T47D (cell line): Measurements from ENCODE around the gene SCYGR7.

ENCODE experiments used
- DNase-seq, 2 experiments: peaks; one replicate each; pipeline versions ENCODE4 v3.0.0 to v3.0.0-alpha.2; 2011 to 2012; ENCODE audit warnings: low read depth in 1 of 2, low spot score in 1 of 2
- JUND ChIP-seq: IDR thresholded peaks from 2 replicates; pipeline ENCODE4 v1.6.1; 2012; ENCODE audit warnings: low read depth
- in situ Hi-C: cut with HindIII; loops from 2 replicates; pipeline ENCODE4 v1.10.0; 2016; ENCODE audit warnings: low sequenced_read_pairs, low pct_unique_long_range_greater_than_20kb

The SCYGR7 gene

DNA sequence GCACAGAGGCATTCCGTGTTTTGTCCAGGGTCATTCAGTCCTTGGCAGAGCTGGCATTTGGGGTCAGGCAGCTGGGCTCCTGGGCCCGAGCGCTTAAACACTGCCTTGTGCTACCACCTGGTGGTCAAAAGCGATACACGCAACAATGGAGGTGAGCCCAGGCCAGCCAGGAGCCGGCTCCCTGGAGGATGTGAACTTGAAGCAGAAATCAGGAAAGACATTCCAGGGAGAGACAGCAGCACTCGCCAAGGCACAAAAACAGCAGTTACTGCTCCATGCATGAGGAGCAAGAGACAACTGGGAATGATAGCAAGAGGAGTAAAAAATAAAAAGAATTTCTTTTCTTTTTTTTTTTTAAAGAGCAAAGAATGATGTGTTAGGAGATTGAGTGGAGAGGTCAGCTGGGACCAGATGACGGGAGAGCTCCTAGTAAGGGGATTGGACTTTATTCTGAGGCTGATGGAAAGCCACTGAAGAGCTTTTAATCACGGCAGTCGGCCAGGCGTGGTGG is 38.3 kb downstream of the SCYGR7 start:
- peak; percentile 63 to 79 for DNase-seq
- no peak for TF ChIP-seq JUND
- in situ Hi-C loops, result no loop called here

DNA sequence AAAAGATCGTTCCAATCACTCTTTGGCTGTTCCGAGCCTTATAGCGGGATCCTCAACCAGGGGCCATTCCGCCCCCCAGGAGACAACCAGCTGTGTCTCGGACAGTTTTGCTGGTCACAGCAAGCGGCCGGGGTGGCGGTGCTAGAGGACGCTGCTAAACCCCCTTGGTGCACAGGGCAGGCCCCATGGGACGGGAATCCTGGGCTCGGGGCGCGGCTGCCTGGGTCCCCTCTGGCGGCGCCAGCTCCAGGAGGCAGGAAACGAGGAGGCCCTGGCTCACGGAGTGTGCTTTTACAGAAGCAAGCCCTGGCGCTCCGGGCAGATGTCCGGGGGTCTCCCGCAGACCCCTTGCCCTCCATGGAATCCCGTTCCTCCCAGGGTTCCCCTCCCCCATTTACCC is 39.7 kb downstream of the SCYGR7 start:
- TF ChIP-seq JUND, result no peak
- in situ Hi-C loops, result no loop called here
- no peak for DNase-seq

DNA sequence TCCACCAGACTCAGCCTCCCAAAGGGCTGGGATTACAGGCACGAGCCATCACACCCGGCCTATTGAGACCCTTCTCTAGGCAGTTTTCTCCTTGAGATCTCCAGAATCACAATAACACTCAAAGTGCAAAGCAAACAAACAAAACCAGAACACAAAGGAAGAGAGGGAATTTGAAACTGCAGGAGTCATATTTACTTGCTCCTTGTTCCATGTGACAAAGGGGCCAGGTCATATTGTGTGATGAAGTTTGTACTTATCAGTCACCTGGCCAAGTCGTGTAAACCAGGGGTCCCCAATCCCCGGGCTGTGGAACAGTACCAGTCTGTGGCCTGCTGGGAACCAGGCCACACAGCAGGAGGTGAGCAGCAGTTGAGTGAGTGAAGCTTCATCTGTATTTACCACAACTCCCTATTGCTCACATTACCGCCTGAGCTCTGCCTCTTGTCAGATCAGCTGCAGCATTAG is 44.1 kb downstream of the SCYGR7 start:
- no peak for TF ChIP-seq JUND
- DNase-seq, result no peak
- in situ Hi-C loops, result no loop called here

DNA sequence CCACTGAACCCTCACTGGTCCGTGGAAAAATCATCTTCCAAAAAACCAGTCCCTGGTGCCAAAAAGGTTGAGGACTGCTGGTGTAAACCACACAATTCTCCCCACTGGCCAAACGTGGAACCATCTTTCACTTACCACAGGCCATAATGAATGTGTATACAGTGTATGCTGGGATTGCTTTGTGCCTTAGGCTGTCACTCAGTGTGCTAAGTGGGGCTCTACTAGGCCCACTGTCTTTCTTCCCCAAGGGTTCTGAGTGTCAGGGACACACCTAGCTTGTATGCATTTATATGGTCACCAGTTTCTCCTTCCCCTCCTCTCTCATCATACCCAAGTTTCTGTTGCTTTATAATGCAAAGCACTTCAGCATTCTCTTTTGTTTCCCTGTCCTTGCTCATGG is 44.8 kb downstream of the SCYGR7 start:
- in situ Hi-C loops, result no loop called here
- no peak for TF ChIP-seq JUND
- no peak for DNase-seq

DNA sequence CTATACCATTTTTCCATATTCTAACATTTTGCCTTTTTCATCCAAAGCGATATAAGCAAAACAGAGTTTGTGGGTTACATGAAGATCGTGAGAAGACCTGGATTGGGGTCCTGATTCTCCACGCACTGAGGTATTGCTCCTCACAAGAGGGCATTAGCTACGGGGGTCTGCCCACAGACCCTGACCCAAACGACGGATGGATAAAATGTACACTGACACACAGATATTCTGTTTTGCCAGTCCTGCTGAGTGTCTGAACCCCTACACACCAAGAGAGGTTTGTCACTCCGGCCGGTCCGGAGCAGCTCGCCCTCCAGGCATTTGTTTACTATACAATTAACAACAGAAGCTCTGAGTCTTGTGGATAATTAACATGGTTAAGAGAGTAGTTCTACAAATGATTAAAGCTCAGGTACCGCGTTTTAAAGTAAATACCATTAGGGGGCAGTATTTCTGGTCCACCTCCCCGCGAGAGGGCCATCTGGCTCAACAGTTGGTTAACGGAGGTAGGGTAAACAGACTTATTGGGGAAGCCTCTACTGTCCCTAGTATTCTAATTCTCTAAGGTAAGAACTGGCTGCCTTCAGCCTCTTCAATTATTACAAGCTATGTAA is 46.0 kb downstream of the SCYGR7 start:
- in situ Hi-C loops, result no loop called here
- DNase-seq, result peak in 1 of 2 experiments; percentile 6
- TF ChIP-seq JUND, result no peak

DNA sequence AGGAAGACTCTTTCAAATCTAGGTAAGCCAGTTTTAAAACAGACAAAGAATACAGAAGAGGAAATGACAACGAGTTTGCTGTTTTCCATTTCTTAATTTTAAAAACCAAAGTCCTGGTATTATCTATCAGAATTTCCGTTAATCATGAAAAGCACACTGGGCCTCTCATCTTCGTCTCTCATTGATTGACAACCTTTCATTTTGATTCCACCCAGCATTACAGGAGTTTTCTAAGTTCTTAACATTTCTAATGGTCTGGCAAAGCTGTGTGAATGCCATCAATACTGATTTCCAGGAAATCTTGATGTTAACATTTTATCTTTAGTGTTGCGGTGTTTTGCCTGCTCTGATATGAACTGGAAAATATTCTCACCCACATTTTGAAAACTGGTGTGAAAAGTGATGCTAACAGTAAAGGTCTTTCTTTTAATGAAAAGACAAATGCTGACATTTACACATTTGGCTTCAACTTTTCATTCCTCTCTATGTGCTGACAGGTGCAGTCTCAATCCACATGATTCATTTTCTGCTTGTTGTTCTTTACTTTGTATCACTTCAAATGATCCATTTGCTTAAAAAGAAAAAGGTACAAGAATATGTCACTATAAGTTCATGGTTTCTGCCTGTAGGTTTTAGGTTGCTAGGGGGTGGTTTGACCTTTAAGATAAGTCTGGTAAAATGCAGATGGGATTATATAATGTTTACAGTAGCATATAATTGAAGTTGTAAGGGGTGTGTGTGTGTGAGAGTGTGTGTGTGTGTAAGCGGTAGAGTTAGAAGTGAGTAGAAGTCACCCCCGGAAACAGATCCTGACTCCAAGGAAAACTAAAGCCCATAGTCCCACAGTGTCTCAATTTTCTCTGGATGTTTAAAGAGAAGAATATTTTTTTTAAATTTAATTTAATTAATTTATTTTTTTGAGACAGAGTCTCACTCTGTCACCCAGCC is 47.0 kb downstream of the SCYGR7 start:
- in situ Hi-C loops, result no loop called here
- no peak for TF ChIP-seq JUND
- DNase-seq, result no peak
